ENCODE results near the gene TMPRSS7.

DNA sequence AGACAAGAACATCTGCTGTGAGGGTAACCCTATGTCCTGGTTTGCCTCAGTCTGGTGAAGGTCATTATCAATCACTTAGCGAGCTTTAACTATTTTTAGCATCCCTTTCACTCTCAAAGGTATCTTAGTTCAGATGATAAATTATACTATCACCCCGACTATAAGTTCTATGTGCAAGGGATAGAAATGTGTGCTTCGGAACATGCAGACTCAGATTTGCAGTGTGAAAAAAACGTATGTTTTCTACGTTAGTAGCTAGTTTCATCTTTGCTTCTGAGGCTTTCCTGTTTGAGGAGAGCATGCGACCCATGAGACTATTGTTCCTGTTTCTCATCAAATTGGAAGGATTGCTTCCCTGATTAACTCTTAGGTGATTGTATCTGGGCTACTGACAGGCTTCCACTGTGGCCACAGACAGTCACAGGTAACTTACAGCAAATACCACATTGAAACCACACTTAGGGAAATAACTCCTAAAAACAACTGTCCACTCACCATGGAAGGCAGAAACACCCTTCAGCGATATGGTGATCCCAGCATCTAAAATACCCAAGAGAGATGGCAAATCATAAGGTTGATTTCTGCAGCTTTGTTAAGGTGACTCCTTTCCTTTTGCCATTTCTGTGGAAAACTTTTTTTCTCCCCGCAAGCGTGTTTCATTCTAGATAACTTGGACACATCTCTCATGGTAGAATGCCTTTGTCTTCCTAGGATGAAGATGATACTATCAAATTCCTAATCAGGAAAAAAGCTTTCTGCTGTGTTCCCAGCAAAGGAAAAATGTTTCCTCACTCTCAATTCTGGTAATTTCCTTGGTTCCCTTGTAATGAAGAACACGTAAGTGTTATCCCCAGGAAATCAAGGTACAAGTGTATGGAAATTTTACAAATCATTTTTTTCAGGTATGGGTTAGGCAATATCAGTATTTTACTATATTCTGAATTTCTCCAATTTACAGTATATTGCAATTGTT is 93.3 kb downstream of the TMPRSS7 start:
- TF ChIP-seq EZH2 (IDR thresholded peaks at IDR 0.05): no peak
- TF ChIP-seq EZH2phosphoT487 (IDR thresholded peaks at IDR 0.05): no peak
